HepG2 (cell line): ENCODE results near the gene TMEM258. TPM values are rescaled to one million over a fixed set of nuclear protein-coding genes. Genes with fewer than 3 reads are reported as not detected.

Source experiments
- CHCHD3 ChIP-seq: sonication (generic); formaldehyde crosslinking; IDR thresholded peaks from 2 replicates; pipeline ENCODE4 v1.8.0; 2022; ENCODE audit warnings: mild to moderate bottlenecking, missing genetic modification reagents, moderate library complexity
- EZH2 ChIP-seq: conservative IDR thresholded peaks from 2 replicates; pipeline ENCODE4 v1.6.1; 2012; ENCODE audit warnings: mild to moderate bottlenecking, low read depth, low read length, moderate library complexity
- FOXO4 ChIP-seq: sonication (generic); formaldehyde crosslinking; conservative IDR thresholded peaks from 2 replicates; pipeline ENCODE4 v1.8.1; 2023; ENCODE audit warnings: missing genetic modification reagents
- HDAC2 ChIP-seq: sonication (generic); formaldehyde crosslinking; IDR thresholded peaks from 2 replicates; pipeline ENCODE4 v1.4.0; 2020; ENCODE audit warnings: missing genetic modification reagents
- HNRNPLL ChIP-seq: fragments of 200-400 bp; formaldehyde crosslinking; IDR thresholded peaks from 2 replicates; pipeline ENCODE4 v1.6.1; 2017; ENCODE audit warnings: mild to moderate bottlenecking, low read depth, low read length; ENCODE audit not compliant: poor library complexity, severe bottlenecking
- MEIS1 ChIP-seq: sonication (generic); formaldehyde crosslinking; IDR thresholded peaks from 2 replicates; pipeline ENCODE4 v1.9.0; 2021; ENCODE audit warnings: mild to moderate bottlenecking, missing genetic modification reagents, moderate library complexity, borderline replicate concordance
- MIER3 ChIP-seq: IDR thresholded peaks from 2 replicates; pipeline ENCODE4 v1.6.1; 2016; ENCODE audit warnings: missing compliant biosample characterization, borderline replicate concordance
- MLXIP ChIP-seq: sonication (generic); formaldehyde crosslinking; IDR thresholded peaks from 2 replicates; pipeline ENCODE4 v1.9.0; 2021; ENCODE audit warnings: missing genetic modification reagents, borderline replicate concordance
- NKX3-1 ChIP-seq: sonication (generic); formaldehyde crosslinking; IDR thresholded peaks from 2 replicates; pipeline ENCODE4 v1.5.0; 2020; ENCODE audit warnings: missing genetic modification reagents
- PAXIP1 ChIP-seq: sonication (generic); formaldehyde crosslinking; conservative IDR thresholded peaks from 2 replicates; pipeline ENCODE4 v1.4.0; 2020; ENCODE audit warnings: mild to moderate bottlenecking, missing genetic modification reagents, moderate library complexity
- PLRG1 ChIP-seq: fragments of 450-650 bp; conservative IDR thresholded peaks from 2 replicates; pipeline ENCODE4 v1.6.1; 2016
- TEAD3 ChIP-seq: optimal IDR thresholded peaks from 2 replicates; pipeline ENCODE3; 2016; ENCODE audit warnings: borderline replicate concordance
- ZNF138 ChIP-seq: sonication (generic); formaldehyde crosslinking; IDR thresholded peaks from 2 replicates; pipeline ENCODE4 v1.5.0; 2020; ENCODE audit warnings: mild to moderate bottlenecking, low read depth, missing genetic modification reagents
- ZNF232 ChIP-seq: sonication (generic); formaldehyde crosslinking; IDR thresholded peaks from 2 replicates; pipeline ENCODE4 v1.4.0; 2020; ENCODE audit warnings: missing genetic modification reagents, borderline replicate concordance
- ZNF331 ChIP-seq: sonication (generic); formaldehyde crosslinking; IDR thresholded peaks from 2 replicates; pipeline ENCODE4 v1.4.0; 2020; ENCODE audit warnings: missing genetic modification reagents
- ZNF33A ChIP-seq: sonication (generic); formaldehyde crosslinking; IDR thresholded peaks from 2 replicates; pipeline ENCODE4 v1.5.1; 2020; ENCODE audit warnings: missing genetic modification reagents, mild to moderate bottlenecking, moderate library complexity, borderline replicate concordance
- ZNF451 ChIP-seq: sonication (generic); formaldehyde crosslinking; IDR thresholded peaks from 2 replicates; pipeline ENCODE4 v1.5.0; 2020; ENCODE audit warnings: mild to moderate bottlenecking, missing genetic modification reagents
- ZNF598 ChIP-seq: sonication (generic); formaldehyde crosslinking; IDR thresholded peaks from 2 replicates; pipeline ENCODE4 v1.5.1; 2020; ENCODE audit warnings: mild to moderate bottlenecking, missing genetic modification reagents, borderline replicate concordance
- ZNF841 ChIP-seq: sonication (generic); formaldehyde crosslinking; IDR thresholded peaks from 2 replicates; pipeline ENCODE4 v1.8.1; 2023; ENCODE audit warnings: missing genetic modification reagents, borderline replicate concordance
- polyA plus RNA-seq, 8 experiments: library from polyadenylated mRNA; depleted of rRNA in 3 of 8; stranded (reverse) in 7 of 8; unstranded in 1 of 8; fragments of >200 nt; fragmentation: Illumina TruSeq in 4 of 8; extraction: Trizol in 4 of 8; gene quantifications; 2 replicates each; pipeline versions ENCODE4 v1.2.1 to v1.2.3, GENCODE V29; 2011 to 2016; ENCODE audit warnings: low read depth in 4 of 8, missing spikeins in 1 of 8, mixed read lengths in 1 of 8; ENCODE audit not compliant: insufficient read depth in 1 of 8
- total RNA-seq, 5 experiments: library from RNA; depleted of rRNA; stranded (reverse); fragments of >200 nt; fragmentation: Illumina TruSeq; extraction: Trizol; gene quantifications; 2 replicates each; pipeline ENCODE4 v1.2.3, GENCODE V29; 2016; ENCODE audit warnings: low read depth in 1 of 5

TMEM258 gene
- total and polyA plus RNA-seq, 2 of the 13 experiments (the other 11 are each of a cell fraction or from before 2014, with no cell fraction given), result 175 to 424 TPM

GRCh38 chr11:61828629-61829407 is 36.4 kb upstream of the TMEM258 start (continued):
- no peak for TF ChIP-seq PAXIP1
- no peak for TF ChIP-seq HDAC2 (CRISPR knock-in tag)
- no peak for TF ChIP-seq ZNF841 (CRISPR knock-in tag)
- no peak for TF ChIP-seq ZNF451
- TF ChIP-seq MEIS1 (CRISPR knock-in tag), result no peak
- no peak for TF ChIP-seq CHCHD3 (CRISPR knock-in tag)
- TF ChIP-seq ZNF232 (CRISPR knock-in tag), result no peak
- TF ChIP-seq ZNF598 (CRISPR knock-in tag), result no peak
- no peak for TF ChIP-seq ZNF33A
- TF ChIP-seq NKX3-1, result peak; percentile 32; the same call in 1 of the 2 replicates
- no peak for TF ChIP-seq EZH2
- TF ChIP-seq FOXO4 (CRISPR knock-in tag), result no peak
- TF ChIP-seq ZNF138 (CRISPR knock-in tag), result no peak
- no peak for TF ChIP-seq TEAD3 (CRISPR knock-in tag)
- TF ChIP-seq PLRG1, result no peak
- no peak for TF ChIP-seq MIER3 (CRISPR knock-in tag)
- no peak for TF ChIP-seq ZNF331 (CRISPR knock-in tag)
- TF ChIP-seq HNRNPLL, result peak; percentile 52
- no peak for TF ChIP-seq MLXIP (CRISPR knock-in tag)
